Adrenal gland (tissue), 12 donors: ENCODE data around the gene FNBP1. TPM values are rescaled to one million over a fixed set of nuclear protein-coding genes. Genes with fewer than 3 reads are reported as not detected.
A peak's percentile ranks its signal among the peaks of the same experiment; 100 is the strongest.

ENCODE experiments used
- DNase-seq, 7 donors: peaks; one replicate each; pipeline ENCODE4 v3.0.0-alpha.2; 2019 to 2020
- H3K27ac ChIP-seq, 5 donors: fragments of 200-600 bp; sonication (generic) in 4 of 5; 1 replicate in 3 of 5; 2 replicates in 2 of 5; pipeline versions ENCODE4 v1.5.1 to v1.8.0; 2016 to 2020; ENCODE audit warnings: mild to moderate bottlenecking in 1 of 5
- H3K27me3 ChIP-seq: fragments of 200-600 bp; 2 replicates; pipeline ENCODE4 v1.8.0; 2021
- H3K36me3 ChIP-seq, 2 donors: fragments of 200-600 bp; replicated peaks in 1 of 2; 1 replicate in 1 of 2; 2 replicates in 1 of 2; pipeline versions ENCODE4 v1.5.1 to v1.8.0; 2018 to 2022
- H3K4me1 ChIP-seq, 2 donors: fragments of 200-600 bp; replicated peaks in 1 of 2; 1 replicate in 1 of 2; 2 replicates in 1 of 2; pipeline versions ENCODE4 v1.5.1 to v1.8.0; 2018 to 2021
- H3K4me3 ChIP-seq, 4 donors: fragments of 200-600 bp; sonication (generic) in 3 of 4; one replicate each; pipeline ENCODE4 v1.5.1; 2016 to 2018
- H3K9me3 ChIP-seq, 3 donors: fragments of 200-600 bp; sonication (generic) in 1 of 3; replicated peaks in 1 of 3; 1 replicate in 2 of 3; 2 replicates in 1 of 3; pipeline versions ENCODE4 v1.5.1 to v1.8.0; 2016 to 2021
- CTCF ChIP-seq, 6 experiments: fragments of 450-650 bp in 4 of 6; fragments of 200-600 bp in 2 of 6; sonication (generic) in 1 of 6; IDR thresholded peaks; 1 replicate in 5 of 6; 2 replicates in 1 of 6; pipeline versions ENCODE4 v1.5.1 to v1.8.0; 2016 to 2021; ENCODE audit warnings: antibody characterized with exemption in 6 of 6, mild to moderate bottlenecking in 2 of 6, moderate library complexity in 1 of 6
- POLR2A ChIP-seq, 2 donors: fragments of 450-650 bp; IDR thresholded peaks; one replicate each; pipeline ENCODE4 v1.6.1; 2017; ENCODE audit warnings: antibody characterized with exemption in 2 of 2, mild to moderate bottlenecking in 2 of 2, moderate library complexity in 1 of 2
- WGBS, 4 donors: extraction: QIAGEN DNeasy Blood & Tissue Kit in 2 of 4; methylation state at CpG; one replicate each; pipeline versions ENCODE4 v1.1.5 to v1.1.7; 2013 to 2017; 5-methylcytosine and 5-hydroxymethylcytosine counted together
- intact Hi-C, 2 donors: fragments of 100-400 bp; cut with DNase I; formaldehyde crosslinking; loops; one replicate each; pipeline versions ENCODE4 v1.14.1 to v1.15.0; 2022 to 2023
- polyA plus RNA-seq, 3 donors: library from polyadenylated mRNA; stranded (reverse); fragments of 200-250 nt in 2 of 3; fragments of 350-450 nt in 1 of 3; fragmentation: Illumina TruSeq in 1 of 3; extraction: RNeasy Lipid Tissue Mini Kit (QIAGEN cat#74804) in 1 of 3; gene quantifications; one replicate each; pipeline ENCODE4 v1.2.3, GENCODE V29; 2013 to 2014
- total RNA-seq, 9 donors: library from RNA; depleted of rRNA in 4 of 9; stranded (reverse); fragments of >200 nt in 4 of 9; fragments of 120-200 nt in 1 of 9; fragmentation: NEBNext Ultra II Directional in 1 of 9; extraction: Animal tissue kit (Norgen Biotek cat#: 25700) in 1 of 9; gene quantifications; one replicate each; pipeline versions ENCODE4 v1.1.0 to v1.2.4, GENCODE V29; 2013 to 2023
- donor health status: healthy with polysubstance abuse.
- donor health status: Bipolar disorder and iron deficiency.
- donor health status: DM: yes; HTN: yes; CAD: no.
- donor health status: DM: no; HTN: no; CAD: no.
- donor health status: DM: no; HTN: no; CAD: no.
- donor health status: DM: yes; HTN: yes; CAD: no.

FNBP1 gene
- total and polyA plus RNA-seq, 12 donors = 15.3 to 40.4 (median 24.0) TPM

DNA sequence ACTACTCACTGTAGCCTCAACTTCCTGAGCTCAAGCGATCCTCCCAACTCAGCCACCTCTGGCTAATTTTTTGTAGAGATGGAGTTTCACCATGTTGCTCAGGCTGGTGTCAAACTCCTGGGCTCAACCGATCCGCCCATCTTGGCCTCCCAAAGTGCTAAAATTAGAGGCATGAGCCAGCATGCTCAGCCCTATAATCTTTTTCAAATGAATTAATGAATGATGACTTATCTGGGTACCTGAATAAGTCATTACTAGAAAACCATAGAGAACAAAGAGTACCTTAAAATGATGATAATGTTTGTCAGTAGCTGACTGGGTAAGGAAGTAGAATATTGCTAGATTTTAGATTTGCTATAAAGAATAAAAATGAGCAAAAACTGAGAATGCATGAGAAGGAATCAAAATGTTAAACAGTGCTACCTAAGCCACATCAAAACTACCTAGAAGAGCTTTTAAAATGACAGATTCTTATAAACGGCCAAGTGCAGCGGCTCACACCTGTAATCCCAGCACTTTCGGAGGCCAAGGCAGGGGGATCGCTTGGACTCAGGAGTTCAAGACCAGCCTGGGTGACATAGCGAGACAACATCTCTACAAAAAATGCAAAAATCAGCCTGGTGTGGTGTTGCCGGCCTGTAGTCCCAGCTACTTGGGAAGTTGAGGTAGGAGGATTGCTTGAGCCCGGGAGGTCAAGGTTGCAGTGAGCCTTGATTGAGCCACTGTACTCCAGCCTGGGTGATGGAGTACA lies 13.6 kb downstream of the FNBP1 start:
- TF ChIP-seq POLR2A (IDR thresholded peaks at IDR 0.05) (no peak), CTCF (IDR thresholded peaks at IDR 0.05) (no peak)
- H3K4me1 ChIP-seq = peaks cover 5 to 43% of the 10 kb centered on the region in 2 donors
- no peaks in the 10 kb centered on the region for H3K36me3 ChIP-seq
- DNase-seq = peak in 1 of 7 donors; percentile 28
- H3K27ac ChIP-seq = no peak overlapping the region
- intact Hi-C loops = no loop called here
- no peak overlapping the region for H3K4me3 ChIP-seq
- no peaks in the 10 kb centered on the region for H3K9me3 ChIP-seq
- 88 to 94% (median 93%) methylated on average over 10 of the region's 10 CpGs for WGBS, 4 donors
- no peaks in the 10 kb centered on the region for H3K27me3 ChIP-seq

GRCh38 chr9:130028493-130029222 lies 14.3 kb downstream of the FNBP1 start:
- no peak for DNase-seq
- Histone ChIP-seq H3K9me3 (no peaks in the 10 kb centered on the region), H3K4me1 (peaks cover 5 to 41% of the 10 kb centered on the region in 2 donors), H3K4me3 (no peak overlapping the region), H3K36me3 (no peaks in the 10 kb centered on the region), H3K27me3 (no peaks in the 10 kb centered on the region), H3K27ac (no peak overlapping the region)
- TF ChIP-seq POLR2A (IDR thresholded peaks at IDR 0.05) = no peak
- TF ChIP-seq CTCF (IDR thresholded peaks at IDR 0.05) = no peak
- intact Hi-C loops = no loop called here
- WGBS, 4 donors = 84 to 90% (median 86%) methylated on average over 6 of the region's 6 CpGs

GRCh38 chr9:130027533-130028365 lies 15.2 kb downstream of the FNBP1 start:
- peaks cover 5 to 39% of the 10 kb centered on the region in 2 donors for H3K4me1 ChIP-seq
- no peak for TF ChIP-seq CTCF (IDR thresholded peaks at IDR 0.05)
- no peak overlapping the region for H3K27ac ChIP-seq
- no peaks in the 10 kb centered on the region for H3K9me3 ChIP-seq
- peak in 1 of 7 donors; percentile 29 for DNase-seq
- no peak overlapping the region for H3K4me3 ChIP-seq
- H3K36me3 ChIP-seq = no peaks in the 10 kb centered on the region
- intact Hi-C loops = no loop called here
- H3K27me3 ChIP-seq = no peaks in the 10 kb centered on the region
- WGBS, 4 donors = 91 to 92% (median 91%) methylated on average over 9 of the region's 9 CpGs
